Endothelial cell (in vitro differentiated cells): ENCODE results near the gene TGM2. TPM values are rescaled to one million over a fixed set of nuclear protein-coding genes. Genes with fewer than 3 reads are reported as not detected.
A peak's percentile ranks its signal among the peaks of the same experiment; 100 is the strongest.

Experiments used
- DNase-seq: peaks from one replicate; pipeline ENCODE4 v3.0.0; 2021; ENCODE audit warnings: low spot score
- H3K27ac Mint-ChIP-seq: one replicate; pipeline ENCODE4 v1.8.0; 2021; ENCODE audit warnings: mixed read lengths, inconsistent platforms; ENCODE audit not compliant: unreplicated experiment
- H3K27me3 Mint-ChIP-seq: one replicate; pipeline ENCODE4 v1.8.0; 2021; ENCODE audit warnings: mild to moderate bottlenecking, moderate library complexity, mixed read lengths, inconsistent platforms; ENCODE audit not compliant: unreplicated experiment
- H3K36me3 Mint-ChIP-seq: one replicate; pipeline ENCODE4 v1.8.0; 2021; ENCODE audit warnings: mild to moderate bottlenecking, low read depth, mixed read lengths, inconsistent platforms; ENCODE audit not compliant: unreplicated experiment
- H3K4me1 Mint-ChIP-seq: one replicate; pipeline ENCODE4 v1.8.0; 2021; ENCODE audit warnings: mild to moderate bottlenecking, mixed read lengths, inconsistent platforms; ENCODE audit not compliant: unreplicated experiment
- H3K4me3 Mint-ChIP-seq: one replicate; pipeline ENCODE4 v1.8.0; 2021; ENCODE audit warnings: mild to moderate bottlenecking, mixed read lengths, inconsistent platforms; ENCODE audit not compliant: unreplicated experiment
- H3K9me3 Mint-ChIP-seq: one replicate; pipeline ENCODE4 v1.8.0; 2021; ENCODE audit warnings: mixed read lengths, inconsistent platforms; ENCODE audit not compliant: unreplicated experiment
- total RNA-seq: library from RNA; stranded (reverse); fragmentation: NEBNext Ultra II Directional; extraction: Animal tissue kit (Norgen Biotek cat#: 25700); gene quantifications from one replicate; pipeline ENCODE4 v1.2.1, GENCODE V29; 2021; ENCODE audit not compliant: unreplicated experiment
- TF ChIP-seq, protein P1 (sequence below): fragments of 200-600 bp; sonication (generic); IDR thresholded peaks from one replicate; pipeline ENCODE4 v1.5.0; 2021; ENCODE audit warnings: antibody characterized with exemption; ENCODE audit not compliant: unreplicated experiment

TGM2 gene
- total RNA-seq, 1 donor from 2014 or later: 216 TPM

DNA sequence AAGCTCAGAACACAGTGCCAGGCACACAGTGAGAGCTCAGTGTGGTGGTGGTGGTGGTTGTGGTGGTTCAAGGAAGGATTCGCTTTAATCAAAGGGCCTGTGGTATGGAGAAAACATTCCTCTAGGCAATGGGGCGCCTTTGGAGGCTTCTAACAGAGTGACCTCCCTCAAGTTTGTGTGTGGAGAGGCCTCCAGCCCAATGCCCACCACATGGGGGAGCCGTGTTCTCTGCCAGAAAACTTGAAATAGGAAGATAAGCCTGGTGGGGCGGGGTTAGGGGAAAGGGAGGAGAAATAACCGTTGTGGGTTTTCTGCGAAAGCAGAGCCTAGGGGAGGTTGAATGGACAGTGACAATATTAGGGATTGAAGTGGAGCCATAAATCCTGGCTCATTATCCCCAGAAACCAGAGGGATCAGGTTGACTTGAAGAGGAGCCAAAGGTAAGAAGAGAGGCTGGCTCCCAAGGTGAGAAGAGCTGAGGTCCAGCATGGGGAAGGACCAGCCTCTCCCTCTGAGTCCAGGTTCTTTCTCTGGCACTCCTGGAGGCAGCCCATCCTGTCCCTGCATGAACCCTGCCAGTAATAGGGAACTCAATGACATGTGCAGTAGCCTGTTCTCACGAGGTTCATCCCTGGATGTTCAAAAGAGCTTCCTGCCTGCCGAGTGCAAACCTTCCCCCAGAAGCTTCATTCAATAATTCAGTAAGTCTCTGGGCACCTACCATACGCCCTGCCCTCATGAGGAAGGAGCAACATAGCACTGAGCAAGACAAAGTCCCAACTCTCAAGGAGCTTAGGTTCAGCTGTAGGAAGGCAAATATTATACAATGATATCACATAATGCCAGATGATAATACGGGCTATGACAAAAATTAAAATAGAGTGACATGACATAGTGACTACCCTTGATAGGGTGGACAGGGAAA is 51.4 kb downstream of the TGM2 start:
- peak; percentile 49 for DNase-seq
- TF ChIP-seq, protein P1, sequence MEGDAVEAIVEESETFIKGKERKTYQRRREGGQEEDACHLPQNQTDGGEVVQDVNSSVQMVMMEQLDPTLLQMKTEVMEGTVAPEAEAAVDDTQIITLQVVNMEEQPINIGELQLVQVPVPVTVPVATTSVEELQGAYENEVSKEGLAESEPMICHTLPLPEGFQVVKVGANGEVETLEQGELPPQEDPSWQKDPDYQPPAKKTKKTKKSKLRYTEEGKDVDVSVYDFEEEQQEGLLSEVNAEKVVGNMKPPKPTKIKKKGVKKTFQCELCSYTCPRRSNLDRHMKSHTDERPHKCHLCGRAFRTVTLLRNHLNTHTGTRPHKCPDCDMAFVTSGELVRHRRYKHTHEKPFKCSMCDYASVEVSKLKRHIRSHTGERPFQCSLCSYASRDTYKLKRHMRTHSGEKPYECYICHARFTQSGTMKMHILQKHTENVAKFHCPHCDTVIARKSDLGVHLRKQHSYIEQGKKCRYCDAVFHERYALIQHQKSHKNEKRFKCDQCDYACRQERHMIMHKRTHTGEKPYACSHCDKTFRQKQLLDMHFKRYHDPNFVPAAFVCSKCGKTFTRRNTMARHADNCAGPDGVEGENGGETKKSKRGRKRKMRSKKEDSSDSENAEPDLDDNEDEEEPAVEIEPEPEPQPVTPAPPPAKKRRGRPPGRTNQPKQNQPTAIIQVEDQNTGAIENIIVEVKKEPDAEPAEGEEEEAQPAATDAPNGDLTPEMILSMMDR: peak; percentile 15

DNA sequence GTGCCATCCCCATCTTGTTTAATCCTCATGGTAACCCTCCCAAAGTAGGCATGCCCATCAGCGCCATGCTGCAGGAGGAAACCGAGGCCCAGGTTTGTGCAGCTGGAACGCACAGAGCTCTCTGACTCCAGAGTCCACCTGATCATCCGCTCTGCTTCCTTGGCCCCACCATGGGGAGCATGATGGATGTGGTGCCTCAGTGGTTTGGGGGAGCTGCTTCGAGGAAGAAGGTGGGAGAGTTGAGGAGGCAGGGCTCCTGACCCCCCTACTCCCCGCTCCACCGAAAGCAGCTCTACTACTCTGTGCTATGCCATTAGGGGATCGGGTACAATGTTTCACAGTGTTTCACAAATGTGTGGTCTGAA is 52.2 kb downstream of the TGM2 start:
- Mint-ChIP-seq H3K4me3 (no peak overlapping the region), H3K36me3 (no peaks in the 10 kb centered on the region), H3K9me3 (no peaks in the 10 kb centered on the region), H3K27me3 (peaks cover 4% of the 10 kb centered on the region), H3K27ac (no peak overlapping the region), H3K4me1 (peaks cover 7% of the 10 kb centered on the region)
- TF ChIP-seq, protein P1: no peak
- no peak for DNase-seq

More for the DNA sequence above, 51.4 kb downstream of the TGM2 start:
- peaks cover 4% of the 10 kb centered on the region for H3K27me3 Mint-ChIP-seq
- H3K9me3 Mint-ChIP-seq: no peaks in the 10 kb centered on the region
- H3K36me3 Mint-ChIP-seq: no peaks in the 10 kb centered on the region
- no peak overlapping the region for H3K27ac Mint-ChIP-seq
- peaks cover 4% of the 10 kb centered on the region for H3K4me1 Mint-ChIP-seq
- no peak overlapping the region for H3K4me3 Mint-ChIP-seq

DNA sequence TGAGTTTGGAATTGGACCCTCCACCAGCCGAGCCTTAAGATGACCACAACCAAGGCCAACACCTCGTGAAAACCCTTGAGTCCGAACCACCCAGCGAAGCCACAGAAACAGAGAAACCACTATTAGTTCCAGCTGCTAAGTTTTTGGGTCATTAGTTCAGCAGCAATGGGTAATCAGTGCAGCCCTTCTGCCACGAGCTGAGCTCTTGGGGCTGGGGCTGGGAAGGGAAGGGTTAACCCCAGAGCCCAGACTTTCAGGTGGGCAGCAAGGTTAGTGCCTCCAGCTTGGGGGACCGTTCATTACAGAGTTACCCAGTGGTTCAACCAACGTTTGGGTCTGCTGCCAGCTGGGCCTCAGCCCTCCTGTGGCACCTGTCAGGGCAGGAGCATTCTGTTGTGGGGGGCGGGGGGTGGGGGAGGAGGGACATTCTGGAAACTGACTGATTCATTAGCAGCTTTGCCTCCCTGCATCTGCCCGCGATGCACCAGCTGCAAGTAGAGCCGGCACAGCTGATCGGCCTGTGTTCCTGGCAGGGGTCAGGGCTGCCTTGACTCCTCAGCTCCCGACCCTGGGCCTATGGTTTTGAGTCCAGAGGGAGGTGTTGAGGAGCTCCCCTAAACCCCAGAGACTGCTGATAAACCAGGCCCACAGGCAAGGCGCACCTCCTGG is 52.7 kb downstream of the TGM2 start:
- Mint-ChIP-seq H3K36me3 (no peaks in the 10 kb centered on the region), H3K4me1 (peaks cover 7% of the 10 kb centered on the region), H3K4me3 (no peak overlapping the region), H3K27me3 (peaks cover 4% of the 10 kb centered on the region), H3K27ac (no peak overlapping the region), H3K9me3 (no peaks in the 10 kb centered on the region)
- TF ChIP-seq, protein P1: no peak
- no peak for DNase-seq

DNA sequence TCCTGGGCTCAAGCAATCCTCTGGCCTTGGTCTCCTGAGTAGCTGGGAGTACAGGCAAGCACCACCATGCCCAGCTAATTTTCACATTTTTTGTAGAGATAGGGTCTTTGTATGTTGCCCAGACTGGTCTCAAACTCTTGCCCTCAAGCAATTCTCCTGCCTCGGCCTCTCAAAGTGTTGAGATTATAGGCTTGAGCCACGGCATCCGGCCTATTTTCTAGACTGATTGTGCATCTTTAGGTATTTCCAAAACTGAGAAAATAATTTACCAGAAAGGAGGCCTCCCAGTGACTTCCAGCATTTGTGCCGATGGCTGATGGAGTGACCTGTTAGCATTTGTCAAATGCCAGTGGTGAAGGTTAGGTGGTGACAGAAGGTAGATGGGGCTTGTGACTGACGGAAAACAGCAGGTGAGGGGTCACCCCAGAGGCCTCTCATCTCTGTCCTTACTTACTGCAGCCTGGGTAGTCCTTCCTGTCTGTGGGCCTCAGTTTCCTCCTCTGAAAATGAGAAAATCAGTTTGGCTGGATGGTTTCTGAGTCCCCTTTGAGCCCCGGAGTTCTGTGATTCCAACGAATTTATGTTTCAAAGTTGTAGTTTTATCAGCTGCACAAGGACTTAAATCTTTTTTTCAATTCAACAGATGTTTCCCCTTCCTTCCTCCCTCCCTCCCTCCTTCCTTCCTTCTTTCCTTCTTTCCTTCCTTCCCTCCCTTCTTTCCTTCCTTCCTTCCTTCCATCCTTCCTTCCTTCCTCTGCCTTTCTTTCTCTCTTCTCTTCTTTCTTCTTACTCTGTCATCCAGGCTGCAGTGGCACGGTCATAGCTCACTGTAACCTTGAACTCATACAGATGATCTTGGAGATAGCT is 53.5 kb downstream of the TGM2 start:
- DNase-seq: no peak

More for the DNA sequence above, 53.5 kb downstream of the TGM2 start:
- TF ChIP-seq, protein P1: no peak
- Mint-ChIP-seq H3K36me3 (no peaks in the 10 kb centered on the region), H3K4me3 (no peak overlapping the region), H3K27me3 (peaks cover 4% of the 10 kb centered on the region), H3K4me1 (peaks cover 7% of the 10 kb centered on the region), H3K27ac (no peak overlapping the region), H3K9me3 (no peaks in the 10 kb centered on the region)
